Upper lobe of left lung (tissue), 4 donors: ENCODE measurements around the gene SCRN2.

ENCODE experiments used
- EP300 ChIP-seq, 4 donors: sonication (generic); formaldehyde crosslinking; IDR thresholded peaks; one replicate each; pipeline ENCODE4 v1.5.1; 2017; ENCODE audit warnings: antibody characterized with exemption in 4 of 4, control low read depth in 2 of 4
- POLR2A ChIP-seq, 4 donors: fragments of 450-650 bp; IDR thresholded peaks; one replicate each; pipeline ENCODE4 v1.5.1; 2016 to 2017; ENCODE audit warnings: antibody characterized with exemption in 4 of 4, mild to moderate bottlenecking in 2 of 4
- POLR2AphosphoS5 ChIP-seq, 2 donors: sonication (generic); formaldehyde crosslinking; IDR thresholded peaks; one replicate each; pipeline ENCODE4 v1.5.1; 2017; ENCODE audit warnings: antibody characterized with exemption in 2 of 2
- TF ChIP-seq, protein P1 (sequence below), 6 experiments: fragments of 450-650 bp in 4 of 6; fragments of 200-600 bp in 2 of 6; sonication (generic) in 2 of 6; IDR thresholded peaks; one replicate each; pipeline ENCODE4 v1.5.1; 2016 to 2019; ENCODE audit warnings: antibody characterized with exemption in 6 of 6

DNA sequence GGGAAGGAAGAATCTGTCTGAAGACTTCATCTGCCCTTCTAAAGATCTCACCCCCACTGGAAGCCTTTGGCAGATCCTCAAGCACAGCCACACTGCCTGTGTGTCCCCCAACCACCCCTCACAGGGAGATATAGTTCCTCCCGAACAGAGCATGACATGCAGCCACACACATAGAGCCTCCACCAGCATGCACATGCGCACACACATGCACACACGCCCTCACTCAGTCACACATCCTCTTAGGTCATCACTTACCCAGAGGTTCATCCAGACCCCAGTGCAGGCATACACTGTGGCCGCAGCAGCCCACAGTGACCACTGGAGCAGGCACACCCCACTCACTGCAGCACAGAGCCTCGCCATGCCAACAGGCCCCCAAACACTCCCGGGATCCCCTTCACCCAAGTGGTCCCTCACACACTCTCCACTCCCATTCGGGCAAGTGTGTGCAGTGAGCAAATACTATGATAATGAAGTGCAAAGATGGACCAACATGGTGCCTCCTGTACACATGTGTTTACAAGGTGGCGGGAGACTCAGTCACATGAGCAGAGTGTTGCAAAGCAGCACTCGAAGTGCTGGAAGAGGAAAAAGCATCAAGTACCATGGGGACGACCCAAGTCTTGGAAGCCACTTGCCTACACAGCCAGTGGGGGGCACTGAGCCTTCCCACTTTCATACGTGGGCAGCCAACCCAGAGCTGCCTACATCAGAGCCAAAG, 26.9 kb upstream of the SCRN2 start:
- TF ChIP-seq, protein P1, sequence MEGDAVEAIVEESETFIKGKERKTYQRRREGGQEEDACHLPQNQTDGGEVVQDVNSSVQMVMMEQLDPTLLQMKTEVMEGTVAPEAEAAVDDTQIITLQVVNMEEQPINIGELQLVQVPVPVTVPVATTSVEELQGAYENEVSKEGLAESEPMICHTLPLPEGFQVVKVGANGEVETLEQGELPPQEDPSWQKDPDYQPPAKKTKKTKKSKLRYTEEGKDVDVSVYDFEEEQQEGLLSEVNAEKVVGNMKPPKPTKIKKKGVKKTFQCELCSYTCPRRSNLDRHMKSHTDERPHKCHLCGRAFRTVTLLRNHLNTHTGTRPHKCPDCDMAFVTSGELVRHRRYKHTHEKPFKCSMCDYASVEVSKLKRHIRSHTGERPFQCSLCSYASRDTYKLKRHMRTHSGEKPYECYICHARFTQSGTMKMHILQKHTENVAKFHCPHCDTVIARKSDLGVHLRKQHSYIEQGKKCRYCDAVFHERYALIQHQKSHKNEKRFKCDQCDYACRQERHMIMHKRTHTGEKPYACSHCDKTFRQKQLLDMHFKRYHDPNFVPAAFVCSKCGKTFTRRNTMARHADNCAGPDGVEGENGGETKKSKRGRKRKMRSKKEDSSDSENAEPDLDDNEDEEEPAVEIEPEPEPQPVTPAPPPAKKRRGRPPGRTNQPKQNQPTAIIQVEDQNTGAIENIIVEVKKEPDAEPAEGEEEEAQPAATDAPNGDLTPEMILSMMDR (IDR thresholded peaks at IDR 0.05) = no peak
- TF ChIP-seq POLR2A (IDR thresholded peaks at IDR 0.05) (no peak), POLR2AphosphoS5 (IDR thresholded peaks at IDR 0.05) (no peak), EP300 (IDR thresholded peaks at IDR 0.05) (no peak)
